22Rv1 (cell line): Measurements from ENCODE around the gene CYP26B1.

Experiments used
- CTCF ChIP-seq: fragments of 450-650 bp; IDR thresholded peaks from 2 replicates; pipeline ENCODE4 v1.5.1; 2017; ENCODE audit warnings: mild to moderate bottlenecking
- ZFX ChIP-seq: fragments of 450-650 bp; IDR thresholded peaks from 2 replicates; pipeline ENCODE4 v1.6.1; 2017; ENCODE audit warnings: antibody characterized with exemption, borderline replicate concordance

GRCh38 chr2:72185206-72185605, 37.5 kb upstream of the CYP26B1 start:
- TF ChIP-seq CTCF (no peak), ZFX (no peak)
